DMS79 treated with DMSO at 0.1 percent for 48 hours (cell line): ENCODE results near the gene SH2D6.
"Not testable (repeated sequence)": the region's sequence is repeated elsewhere in the genome, so short reads cannot be mapped to it uniquely, and the experiment has no call there.

ENCODE experiments used
- DNase-seq: peaks from one replicate; lab custom pipeline; 2025; lab: John Stamatoyannopoulos, UW

Gene SH2D6

GRCh38 chr2:85422072-85422457, 3.6 kb downstream of the SH2D6 start:
- no peak for DNase-seq

GRCh38 chr2:85423525-85423924, 5.0 kb downstream of the SH2D6 start:
- DNase-seq: no peak

- DNase-seq: no peak
These were observed 7.1 kb downstream of the SH2D6 start for GRCh38 chr2:85425588-85425987.

- DNase-seq: no peak
These were observed 8.9 kb downstream of the SH2D6 start for GRCh38 chr2:85427300-85427835.

GRCh38 chr2:85428343-85428881, 9.9 kb downstream of the SH2D6 start:
- DNase-seq: no peak

GRCh38 chr2:85429213-85429923, 10.9 kb downstream of the SH2D6 start:
- no peak for DNase-seq

GRCh38 chr2:85429924-85430289, 11.4 kb downstream of the SH2D6 start:
- DNase-seq: no peak

- DNase-seq: peak; percentile 79
These were observed 12.4 kb downstream of the SH2D6 start for GRCh38 chr2:85430752-85431569.

GRCh38 chr2:85431570-85432205, 13.2 kb downstream of the SH2D6 start:
- no peak for DNase-seq

- DNase-seq: peak; percentile 89
These were observed 15.1 kb downstream of the SH2D6 start for GRCh38 chr2:85433511-85434089.

GRCh38 chr2:85434696-85435095, 16.2 kb downstream of the SH2D6 start:
- no peak for DNase-seq

- DNase-seq: peak; percentile 90
These were observed 16.9 kb downstream of the SH2D6 start for GRCh38 chr2:85435220-85435958.

- no peak for DNase-seq
These were observed 17.7 kb downstream of the SH2D6 start for GRCh38 chr2:85435981-85436835.

GRCh38 chr2:85436836-85437487, 18.4 kb downstream of the SH2D6 start:
- DNase-seq: peak; percentile 56

- peak; percentile 76 for DNase-seq
These were observed 19.1 kb downstream of the SH2D6 start for GRCh38 chr2:85437488-85438200.

- DNase-seq: peak; percentile 57
These were observed 19.9 kb downstream of the SH2D6 start for GRCh38 chr2:85438201-85439024.

GRCh38 chr2:85439025-85439472, 20.5 kb downstream of the SH2D6 start:
- DNase-seq: no peak

- DNase-seq: not testable (repeated sequence)
These were observed 21.1 kb downstream of the SH2D6 start for GRCh38 chr2:85439569-85439968.
